ENCODE measurements around the gene H2BW2. TPM values are rescaled to one million over a fixed set of nuclear protein-coding genes. Genes with fewer than 3 reads are reported as not detected.

H2BW2 gene
- total RNA-seq, 1 donor from 2014 or later: not detected

Other genes starting within 250 kb of the H2BW2 start
- gene RAB9B, start 207.7 kb upstream of the H2BW2 start, total RNA-seq: 0.74 TPM
- gene TMSB15B, start 77.3 kb upstream of the H2BW2 start, total RNA-seq: 1.7 TPM
- gene H2BW1, start 26.2 kb upstream of the H2BW2 start, total RNA-seq: not detected
- 0.19 TPM for gene TMSB15C, start 36.3 kb downstream of the H2BW2 start, total RNA-seq
- not detected for gene ZCCHC18, start 72.6 kb downstream of the H2BW2 start, total RNA-seq
- gene SLC25A53, start 117.1 kb downstream of the H2BW2 start, total RNA-seq: 10.8 TPM
- gene FAM199X, start 126.5 kb downstream of the H2BW2 start, total RNA-seq: 44.8 TPM
- gene ESX1, start 215.0 kb downstream of the H2BW2 start, total RNA-seq: not detected